ENCODE results near the gene DCBLD2.

DNA sequence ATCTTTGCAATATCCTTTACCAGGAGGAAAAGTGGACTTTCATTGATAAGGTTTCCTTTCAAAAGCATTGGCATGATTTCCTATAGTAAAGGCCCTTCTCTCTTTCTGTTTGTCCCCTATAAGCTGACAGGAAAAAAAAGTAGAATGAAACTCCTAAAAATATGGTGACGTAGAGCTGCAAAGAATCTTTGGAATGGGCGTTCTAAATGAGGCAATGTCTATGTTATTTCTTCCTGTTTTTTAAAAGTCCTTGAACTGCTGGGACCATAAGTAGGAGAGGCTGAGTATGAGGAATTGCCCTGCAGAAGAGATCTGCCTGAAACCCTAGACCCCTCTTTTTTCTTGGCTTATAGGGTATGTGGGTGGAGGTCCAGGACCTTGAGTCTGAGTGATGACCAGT, 121.2 kb downstream of the DCBLD2 start:
- no peak for TF ChIP-seq POLR2A (IDR thresholded peaks at IDR 0.05)
- TF ChIP-seq, protein P1, sequence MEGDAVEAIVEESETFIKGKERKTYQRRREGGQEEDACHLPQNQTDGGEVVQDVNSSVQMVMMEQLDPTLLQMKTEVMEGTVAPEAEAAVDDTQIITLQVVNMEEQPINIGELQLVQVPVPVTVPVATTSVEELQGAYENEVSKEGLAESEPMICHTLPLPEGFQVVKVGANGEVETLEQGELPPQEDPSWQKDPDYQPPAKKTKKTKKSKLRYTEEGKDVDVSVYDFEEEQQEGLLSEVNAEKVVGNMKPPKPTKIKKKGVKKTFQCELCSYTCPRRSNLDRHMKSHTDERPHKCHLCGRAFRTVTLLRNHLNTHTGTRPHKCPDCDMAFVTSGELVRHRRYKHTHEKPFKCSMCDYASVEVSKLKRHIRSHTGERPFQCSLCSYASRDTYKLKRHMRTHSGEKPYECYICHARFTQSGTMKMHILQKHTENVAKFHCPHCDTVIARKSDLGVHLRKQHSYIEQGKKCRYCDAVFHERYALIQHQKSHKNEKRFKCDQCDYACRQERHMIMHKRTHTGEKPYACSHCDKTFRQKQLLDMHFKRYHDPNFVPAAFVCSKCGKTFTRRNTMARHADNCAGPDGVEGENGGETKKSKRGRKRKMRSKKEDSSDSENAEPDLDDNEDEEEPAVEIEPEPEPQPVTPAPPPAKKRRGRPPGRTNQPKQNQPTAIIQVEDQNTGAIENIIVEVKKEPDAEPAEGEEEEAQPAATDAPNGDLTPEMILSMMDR (IDR thresholded peaks at IDR 0.05): no peak
